Endothelial cell of umbilical vein (primary cell): ENCODE results near the gene NINJ2. TPM values are rescaled to one million over a fixed set of nuclear protein-coding genes. Genes with fewer than 3 reads are reported as not detected.

Experiments
- BruUV-seq: library from RNA; stranded (reverse); fragments of 400-500 nt; replicated peaks from 2 replicates; lab custom pipeline; 2021; lab: Mats Ljungman, UMichigan
- CTCF ChIA-PET: fragments of 300-600, 350-600 bp; sonication (Branson Sonifier 250); formaldehyde crosslinking; loops from one replicate; lab custom pipeline; 2021; ENCODE audit warnings: antibody characterized with exemption, inconsistent platforms; lab: Charles Lee
- POLR2A ChIA-PET: fragments of 300-600, 350-600 bp; sonication (Branson Sonifier 250); formaldehyde crosslinking; loops from one replicate; lab custom pipeline; 2021; ENCODE audit warnings: antibody characterized with exemption, inconsistent platforms; lab: Charles Lee
- DNase-seq: peaks from one replicate; pipeline ENCODE4 v3.0.0-alpha.2; 2011; ENCODE audit warnings: low read depth, low spot score
- FAIRE-seq: peaks from 2 replicates; lab custom pipeline; 2011; peaks lifted over from hg19 to GRCh38; lab: Jason Lieb, UNC
- H2AFZ ChIP-seq: 2 replicates; pipeline ENCODE4 v1.6.0; 2012; ENCODE audit warnings: low read depth, low read length, control low read depth, inconsistent platforms
- H3K27ac ChIP-seq: 2 replicates; pipeline ENCODE4 v1.5.1; 2011; ENCODE audit warnings: low read depth, mild to moderate bottlenecking, control low read depth, low read length, moderate library complexity; ENCODE audit not compliant: insufficient read depth
- H3K27me3 ChIP-seq, 2 experiments: 2 replicates each; pipeline versions ENCODE4 v1.6.0 to v1.6.1; 2011; ENCODE audit warnings: low read length in 2 of 2, mixed read lengths in 1 of 2; ENCODE audit not compliant: control insufficient read depth in 2 of 2, insufficient read depth in 2 of 2
- H3K36me3 ChIP-seq, 2 experiments: 2 replicates in 1 of 2; 3 replicates in 1 of 2; pipeline ENCODE4 v1.5.1; 2011; ENCODE audit warnings: low read length in 2 of 2, mild to moderate bottlenecking in 1 of 2, moderate library complexity in 1 of 2; ENCODE audit not compliant: control insufficient read depth in 2 of 2, insufficient read depth in 2 of 2; ENCODE audit errors: extremely low read depth in 1 of 2
- H3K4me1 ChIP-seq: 3 replicates; pipeline ENCODE4 v1.5.1; 2011; ENCODE audit warnings: mild to moderate bottlenecking, low read length; ENCODE audit not compliant: control insufficient read depth, insufficient read depth; ENCODE audit errors: extremely low read depth
- H3K4me2 ChIP-seq: 2 replicates; pipeline ENCODE4 v1.6.1; 2011; ENCODE audit warnings: low read length, control low read depth, mixed read lengths; ENCODE audit not compliant: insufficient read depth
- H3K4me3 ChIP-seq, 3 experiments: fragments of 200-600 bp in 1 of 3; sonication (generic), shearing (Covaris generic) in 1 of 3; replicated peaks in 1 of 3; 2 replicates each; pipeline ENCODE4 v1.5.1; 2011 to 2016; ENCODE audit warnings: control low read depth in 3 of 3, low read length in 3 of 3, mild to moderate bottlenecking in 2 of 3, inconsistent platforms in 1 of 3, low read depth in 1 of 3, moderate library complexity in 1 of 3; ENCODE audit not compliant: insufficient read depth in 1 of 3
- H3K79me2 ChIP-seq: 2 replicates; pipeline ENCODE4 v1.6.0; 2012; ENCODE audit warnings: low read length, inconsistent platforms; ENCODE audit not compliant: control insufficient read depth, insufficient read depth
- H3K9ac ChIP-seq: replicated peaks from 2 replicates; pipeline ENCODE3; 2011; ENCODE audit warnings: low read length, control low read depth; ENCODE audit not compliant: insufficient read depth; ENCODE audit errors: extremely low read depth
- H3K9me1 ChIP-seq: replicated peaks from 3 replicates; pipeline ENCODE4 v1.6.0; 2011; ENCODE audit warnings: mild to moderate bottlenecking, low read length; ENCODE audit not compliant: control insufficient read depth, insufficient read depth; ENCODE audit errors: extremely low read depth
- H3K9me3 ChIP-seq: replicated peaks from 2 replicates; pipeline ENCODE4 v1.5.1; 2012; ENCODE audit warnings: low read length, inconsistent platforms; ENCODE audit not compliant: control insufficient read depth, insufficient read depth
- H4K20me1 ChIP-seq: replicated peaks from 2 replicates; pipeline ENCODE3; 2011; ENCODE audit warnings: mild to moderate bottlenecking, low read length; ENCODE audit not compliant: control insufficient read depth, insufficient read depth; ENCODE audit errors: extremely low read depth
- GATA2 ChIP-seq: IDR thresholded peaks from 2 replicates; pipeline ENCODE4 v1.7.0; 2011; ENCODE audit warnings: low read depth, mild to moderate bottlenecking, moderate library complexity, mixed read lengths, low read length; ENCODE audit not compliant: insufficient read length, insufficient read depth
- JUN ChIP-seq: IDR thresholded peaks from 2 replicates; pipeline ENCODE4 v1.6.1; 2011; ENCODE audit warnings: borderline replicate concordance, low read depth; ENCODE audit not compliant: insufficient read length, insufficient read depth
- MYC ChIP-seq: IDR thresholded peaks from one replicate; pipeline ENCODE4 v1.6.1; 2011; ENCODE audit warnings: mild to moderate bottlenecking, low read depth, low read length
- POLR2A ChIP-seq: IDR thresholded peaks from 2 replicates; pipeline ENCODE4 v1.6.1; 2012; ENCODE audit warnings: low read depth, mild to moderate bottlenecking, control low read depth, low read length
- POLR2AphosphoS5 ChIP-seq: IDR thresholded peaks from 2 replicates; pipeline ENCODE4 v1.6.1; 2012; ENCODE audit warnings: low read depth, mild to moderate bottlenecking, control low read depth, low read length, moderate library complexity; ENCODE audit not compliant: insufficient read depth
- dilution Hi-C: fragments of 300-500 bp; cut with MboI; formaldehyde crosslinking; loops from one replicate; pipeline ENCODE4 v1.15.0; 2019; ENCODE audit warnings: low sequenced_read_pairs; ENCODE audit not compliant: extremely low pct_ligation_motif_present
- intact Hi-C: fragments of 100-400 bp; cut with micrococcal nuclease; formaldehyde crosslinking; loops from one replicate; pipeline ENCODE4 v1.10.0; 2022
- polyA plus RNA-seq, 4 experiments: library from polyadenylated mRNA; depleted of rRNA in 3 of 4; stranded (reverse) in 3 of 4; unstranded in 1 of 4; fragments of >200 nt; gene quantifications; 2 replicates each; pipeline versions ENCODE4 v1.2.1 to v1.2.3, GENCODE V29; 2011 to 2012; ENCODE audit warnings: missing spikeins in 1 of 4
- total RNA-seq: library from RNA; stranded (reverse); gene quantifications from 2 replicates; pipeline ENCODE4 v1.2.3, GENCODE V29; 2021
- TF ChIP-seq, protein P1 (sequence below), 2 donors: IDR thresholded peaks; 1 replicate in 1 of 2; 2 replicates in 1 of 2; pipeline ENCODE4 v1.5.1; 2011; ENCODE audit warnings: low read length in 2 of 2, mild to moderate bottlenecking in 2 of 2, moderate library complexity in 2 of 2, control low read depth in 1 of 2, inconsistent platforms in 1 of 2, low read depth in 1 of 2; ENCODE audit not compliant: insufficient read depth in 1 of 2; ENCODE audit errors: extremely low read depth in 1 of 2
- TF ChIP-seq, protein P2 (sequence below): IDR thresholded peaks from 2 replicates; pipeline ENCODE4 v1.6.1; 2011; ENCODE audit not compliant: insufficient read depth, insufficient read length

The NINJ2 gene
- total and polyA plus RNA-seq, 2 donors (not counting 3 experiments of a cell fraction or from before 2014, with no cell fraction given): 0.75 to 4.4 TPM

DNA sequence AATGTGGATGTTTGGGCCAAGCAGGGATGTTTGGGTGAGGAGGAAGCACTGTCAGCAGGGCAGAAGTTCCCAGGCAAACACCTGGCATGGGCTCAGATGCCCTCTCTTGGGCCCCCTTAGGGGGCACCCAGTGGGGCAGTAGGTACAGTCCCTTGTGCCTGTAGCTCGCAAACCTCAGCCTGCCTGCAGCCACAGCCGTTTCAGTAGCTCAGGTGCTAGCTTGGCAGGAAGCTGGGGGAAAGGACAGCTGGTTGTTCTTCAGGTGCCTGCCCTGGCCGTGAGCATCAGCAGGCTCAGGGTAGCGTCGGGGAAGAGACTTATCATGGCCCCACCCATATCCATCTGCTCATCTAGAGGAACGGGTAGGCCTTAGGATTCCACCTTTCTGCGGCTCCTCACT, 136.0 kb downstream of the NINJ2 start:
- Histone ChIP-seq H2AFZ (no peak overlapping the region), H3K9me3 (no peaks in the 10 kb centered on the region), H3K27ac (no peak overlapping the region), H3K9me1 (no peaks in the 10 kb centered on the region), H3K79me2 (no peaks in the 10 kb centered on the region), H3K4me1 (peaks cover 11% of the 10 kb centered on the region), H3K9ac (no peak overlapping the region), H3K36me3 (no peaks in the 10 kb centered on the region), H3K4me3 (no peak overlapping the region), H3K4me2 (no peak overlapping the region), H4K20me1 (no peaks in the 10 kb centered on the region), H3K27me3 (peaks cover 2% of the 10 kb centered on the region in 2 experiments)
- intact Hi-C loops: no loop called here
- TF ChIP-seq POLR2A (no peak), POLR2AphosphoS5 (no peak), GATA2 (no peak), MYC (no peak), JUN (no peak)
- TF ChIP-seq, protein P1, sequence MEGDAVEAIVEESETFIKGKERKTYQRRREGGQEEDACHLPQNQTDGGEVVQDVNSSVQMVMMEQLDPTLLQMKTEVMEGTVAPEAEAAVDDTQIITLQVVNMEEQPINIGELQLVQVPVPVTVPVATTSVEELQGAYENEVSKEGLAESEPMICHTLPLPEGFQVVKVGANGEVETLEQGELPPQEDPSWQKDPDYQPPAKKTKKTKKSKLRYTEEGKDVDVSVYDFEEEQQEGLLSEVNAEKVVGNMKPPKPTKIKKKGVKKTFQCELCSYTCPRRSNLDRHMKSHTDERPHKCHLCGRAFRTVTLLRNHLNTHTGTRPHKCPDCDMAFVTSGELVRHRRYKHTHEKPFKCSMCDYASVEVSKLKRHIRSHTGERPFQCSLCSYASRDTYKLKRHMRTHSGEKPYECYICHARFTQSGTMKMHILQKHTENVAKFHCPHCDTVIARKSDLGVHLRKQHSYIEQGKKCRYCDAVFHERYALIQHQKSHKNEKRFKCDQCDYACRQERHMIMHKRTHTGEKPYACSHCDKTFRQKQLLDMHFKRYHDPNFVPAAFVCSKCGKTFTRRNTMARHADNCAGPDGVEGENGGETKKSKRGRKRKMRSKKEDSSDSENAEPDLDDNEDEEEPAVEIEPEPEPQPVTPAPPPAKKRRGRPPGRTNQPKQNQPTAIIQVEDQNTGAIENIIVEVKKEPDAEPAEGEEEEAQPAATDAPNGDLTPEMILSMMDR (IDR thresholded peaks at IDR 0.05; ENCODE audit: extremely low read depth in 1 of 2, insufficient read depth in 1 of 2, low read depth in 1 of 2, low read length in 2 of 2): no peak
- TF ChIP-seq, protein P2, sequence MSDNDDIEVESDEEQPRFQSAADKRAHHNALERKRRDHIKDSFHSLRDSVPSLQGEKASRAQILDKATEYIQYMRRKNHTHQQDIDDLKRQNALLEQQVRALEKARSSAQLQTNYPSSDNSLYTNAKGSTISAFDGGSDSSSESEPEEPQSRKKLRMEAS: no peak
- DNase-seq (no peak), FAIRE-seq (no peak)
- BruUV-seq: no TSS peak
- ChIA-PET POLR2A (no interaction called here), CTCF (interaction anchor here (1.1 to 1.5 kb wide), 4 partner anchors 11 to 85 kb away, joined by 3 to 10 read pairs (median 3); no protein-coding TSS in a partner anchor)
- dilution Hi-C loops: no loop called here
